ENCODE measurements around the gene C5orf63.

- TF ChIP-seq CTCF (optimal IDR thresholded peaks at IDR 0.05 in 1 of 3, IDR thresholded peaks at IDR 0.05 in 1 of 3, conservative IDR thresholded peaks at IDR 0.05 in 1 of 3; ENCODE audit: extremely low read depth in 1 of 3, insufficient read depth in 2 of 3, low read length in 3 of 3): no peak
- no peak for TF ChIP-seq EZH2 (IDR thresholded peaks at IDR 0.05; ENCODE audit: low read length)
Measured at GRCh38 chr5:127063257-127063913, 9.9 kb downstream of the C5orf63 start.
